Transverse colon (tissue), 4 donors: Measurements from ENCODE around the gene CDC6. TPM values are rescaled to one million over a fixed set of nuclear protein-coding genes. Genes with fewer than 3 reads are reported as not detected.
"Not testable (repeated sequence)": the region's sequence is repeated elsewhere in the genome, so short reads cannot be mapped to it uniquely, and the experiment has no call there.

Experiments
- DNase-seq: peaks from one replicate; pipeline ENCODE4 v3.0.0-alpha.2; 2019
- H3K27ac ChIP-seq, 4 donors: fragments of 200-600 bp; sonication (generic); 2 replicates each; pipeline ENCODE4 v1.5.1; 2016 to 2018; ENCODE audit warnings: inconsistent platforms in 4 of 4
- H3K27me3 ChIP-seq: fragments of 200-600 bp; sonication (generic); 2 replicates; pipeline ENCODE4 v1.5.1; 2017; ENCODE audit warnings: inconsistent platforms
- H3K36me3 ChIP-seq, 4 donors: fragments of 200-600 bp; sonication (generic); 2 replicates each; pipeline ENCODE4 v1.5.1; 2017 to 2019; ENCODE audit warnings: inconsistent platforms in 4 of 4
- H3K4me1 ChIP-seq, 4 donors: fragments of 200-600 bp; sonication (generic); 2 replicates each; pipeline ENCODE4 v1.5.1; 2017 to 2020; ENCODE audit warnings: inconsistent platforms in 4 of 4
- H3K4me3 ChIP-seq, 4 donors: fragments of 200-600 bp; sonication (generic); 1 replicate in 1 of 4; 2 replicates in 3 of 4; pipeline versions ENCODE4 v1.5.1 to v1.6.1; 2017 to 2019; ENCODE audit warnings: inconsistent platforms in 4 of 4
- H3K9me3 ChIP-seq, 2 donors: fragments of 200-600 bp; sonication (generic); 2 replicates each; pipeline ENCODE4 v1.5.1; 2017 to 2019; ENCODE audit warnings: inconsistent platforms in 2 of 2
- CTCF ChIP-seq, 5 experiments: fragments of 200-600 bp in 3 of 5; fragments of 450-650 bp in 2 of 5; sonication (generic) in 3 of 5; IDR thresholded peaks; 1 replicate in 2 of 5; 2 replicates in 3 of 5; pipeline ENCODE4 v1.5.1; 2016 to 2017; ENCODE audit warnings: antibody characterized with exemption in 5 of 5, inconsistent platforms in 3 of 5, mild to moderate bottlenecking in 2 of 5, moderate library complexity in 1 of 5
- EP300 ChIP-seq: sonication (generic); formaldehyde crosslinking; IDR thresholded peaks from one replicate; pipeline ENCODE4 v1.6.1; 2017; ENCODE audit warnings: antibody characterized with exemption, low read depth
- POLR2A ChIP-seq: fragments of 450-650 bp; IDR thresholded peaks from one replicate; pipeline ENCODE4 v1.6.1; 2016; ENCODE audit warnings: antibody characterized with exemption, mild to moderate bottlenecking, moderate library complexity
- POLR2AphosphoS5 ChIP-seq, 3 donors: sonication (generic); formaldehyde crosslinking; IDR thresholded peaks; one replicate each; pipeline ENCODE4 v1.6.1; 2016; ENCODE audit warnings: antibody characterized with exemption in 3 of 3
- WGBS, 2 donors: methylation state at CpG; one replicate each; pipeline ENCODE4 v1.1.5; 2018; ENCODE audit warnings: low coverage in 1 of 2; 5-methylcytosine and 5-hydroxymethylcytosine counted together
- in situ Hi-C, 4 donors: fragments of 200-750 bp; cut with MboI; loops; one replicate each; pipeline versions ENCODE4 v1.15.0 to v1.15.1; 2017; ENCODE audit warnings: low sequenced_read_pairs in 3 of 4, low pct_ligation_motif_present in 1 of 4, low pct_unique_long_range_greater_than_20kb in 1 of 4
- intact Hi-C: fragments of 100-400 bp; cut with DNase I; formaldehyde crosslinking; loops from one replicate; pipeline ENCODE4 v1.15.1; 2023; ENCODE audit warnings: low total_unique reads
- total RNA-seq, 4 donors: library from RNA; depleted of rRNA; stranded (reverse); fragments of >200 nt; gene quantifications; one replicate each; pipeline ENCODE4 v1.1.0, GENCODE V29; 2016

CDC6 gene
- total RNA-seq, 4 donors from 2014 or later = 1.6 to 3.2 (median 2.4) TPM; not detected in 1

- no peak overlapping the region for H3K27ac ChIP-seq
- intact Hi-C loops (no loop called here), in situ Hi-C loops (loop anchor here (5.0 kb wide), 2 partner anchors 51 to 56 kb away; no protein-coding TSS in a partner anchor)
- peaks cover 7 to 26% (median 16%) of the 10 kb centered on the region in 4 donors for H3K4me1 ChIP-seq
- no peak for TF ChIP-seq EP300
- peak in 4 of 5 experiments; percentile 31 to 51 (median 36) for TF ChIP-seq CTCF (IDR thresholded peaks at IDR 0.05)
- no peak overlapping the region for H3K4me3 ChIP-seq
- no peaks in the 10 kb centered on the region for H3K27me3 ChIP-seq
- WGBS, 2 donors = 49 to 50% methylated on average over 4 of the region's 4 CpGs
- DNase-seq = peak; percentile 43
- no peaks in the 10 kb centered on the region for H3K36me3 ChIP-seq
- no peaks in the 10 kb centered on the region for H3K9me3 ChIP-seq
These were observed 13.6 kb downstream of the CDC6 start for GRCh38 chr17:40301315-40301714.

GRCh38 chr17:40303009-40303657 is 15.5 kb downstream of the CDC6 start:
- Histone ChIP-seq H3K4me1 (peaks cover 20 to 44% (median 33%) of the 10 kb centered on the region in 4 donors), H3K27ac (peak overlapping the region; percentile 59 to 81 (median 74)), H3K27me3 (no peaks in the 10 kb centered on the region), H3K4me3 (no peak overlapping the region), H3K36me3 (no peaks in the 10 kb centered on the region), H3K9me3 (no peaks in the 10 kb centered on the region)
- in situ Hi-C loops = loop anchor here (5.0 kb wide), 2 partner anchors 49 to 54 kb away; no protein-coding TSS in a partner anchor
- 27 to 52% methylated on average over 3 to 4 of the region's 4 CpGs for WGBS, 2 donors
- DNase-seq = peak; percentile 62
- intact Hi-C loops = no loop called here
- TF ChIP-seq EP300 (no peak), POLR2A (no peak), POLR2AphosphoS5 (IDR thresholded peaks at IDR 0.05) (no peak), CTCF (IDR thresholded peaks at IDR 0.05) (peak; percentile 69 to 80 (median 74))

- in situ Hi-C loops = loop anchor here (5.0 kb wide), 2 partner anchors 48 to 53 kb away; no protein-coding TSS in a partner anchor
- peak; percentile 37 for DNase-seq
- H3K27me3 ChIP-seq = no peaks in the 10 kb centered on the region
- intact Hi-C loops = no loop called here
- H3K36me3 ChIP-seq = no peaks in the 10 kb centered on the region
- peak overlapping the region; percentile 59 to 81 (median 74) for H3K27ac ChIP-seq
- peak; percentile 73 for TF ChIP-seq EP300
- peak; percentile 80 to 95 (median 86) for TF ChIP-seq POLR2AphosphoS5 (IDR thresholded peaks at IDR 0.05)
- no peak for TF ChIP-seq CTCF (IDR thresholded peaks at IDR 0.05)
- 41 to 64% methylated on average over 3 to 5 of the region's 5 CpGs for WGBS, 2 donors
- H3K9me3 ChIP-seq = no peaks in the 10 kb centered on the region
- no peak overlapping the region for H3K4me3 ChIP-seq
- H3K4me1 ChIP-seq = peaks cover 24 to 52% (median 41%) of the 10 kb centered on the region in 4 donors
These were observed 16.3 kb downstream of the CDC6 start for GRCh38 chr17:40303708-40304551.

GRCh38 chr17:40304552-40304863 is 16.8 kb downstream of the CDC6 start:
- 60 to 76% methylated on average over 1 to 5 of the region's 5 CpGs for WGBS, 2 donors

GRCh38 chr17:40304866-40305265 is 17.2 kb downstream of the CDC6 start:
- WGBS, 2 donors = 80 to 91% methylated on average over 1 to 5 of the region's 5 CpGs
- H3K4me3 ChIP-seq, H3K9me3 ChIP-seq, H3K36me3 ChIP-seq, DNase-seq, intact Hi-C loops, H3K27me3 ChIP-seq: not testable (repeated sequence)
- in situ Hi-C loops = loop anchor here (5.0 kb wide), 2 partner anchors 47 to 52 kb away; no protein-coding TSS in a partner anchor
- Histone ChIP-seq H3K27ac (peak overlapping the region; percentile 59 to 81 (median 74)), H3K4me1 (peaks cover 27 to 62% (median 51%) of the 10 kb centered on the region in 4 donors)

More at GRCh38 chr17:40304552-40304863, 16.8 kb downstream of the CDC6 start:
- H3K27me3 ChIP-seq, DNase-seq, H3K4me3 ChIP-seq, H3K36me3 ChIP-seq, intact Hi-C loops, H3K9me3 ChIP-seq: not testable (repeated sequence)
- Histone ChIP-seq H3K27ac (peak overlapping the region; percentile 59 to 81 (median 74)), H3K4me1 (peaks cover 24 to 58% (median 47%) of the 10 kb centered on the region in 4 donors)
- in situ Hi-C loops = loop anchor here (5.0 kb wide), 2 partner anchors 48 to 53 kb away; no protein-coding TSS in a partner anchor
